GM06990 (cell line): ENCODE results near the gene CTBS.

Experiments
- DNase-seq: peaks from one replicate; pipeline ENCODE4 v3.0.0-alpha.2; 2011; ENCODE audit not compliant: insufficient read length; ENCODE audit errors: extremely low read depth
- H3K27me3 ChIP-seq: replicated peaks from 2 replicates; pipeline ENCODE4 v1.6.0; 2011; ENCODE audit warnings: low read length; ENCODE audit not compliant: control insufficient read depth, insufficient read depth
- H3K36me3 ChIP-seq: 2 replicates; pipeline ENCODE4 v1.5.1; 2011; ENCODE audit warnings: low read length; ENCODE audit not compliant: control insufficient read depth, insufficient read depth
- H3K4me3 ChIP-seq: replicated peaks from 2 replicates; pipeline ENCODE4 v1.5.1; 2011; ENCODE audit warnings: low read depth, mild to moderate bottlenecking, control low read depth, low read length
- TF ChIP-seq, protein P1 (sequence below): IDR thresholded peaks from 2 replicates; pipeline ENCODE4 v1.5.1; 2011; ENCODE audit warnings: low read length, control low read depth, mild to moderate bottlenecking, inconsistent platforms; ENCODE audit not compliant: insufficient read depth, poor library complexity, severe bottlenecking

The CTBS gene

GRCh38 chr1:84615790-84616189, 41.5 kb upstream of the CTBS start:
- TF ChIP-seq, protein P1, sequence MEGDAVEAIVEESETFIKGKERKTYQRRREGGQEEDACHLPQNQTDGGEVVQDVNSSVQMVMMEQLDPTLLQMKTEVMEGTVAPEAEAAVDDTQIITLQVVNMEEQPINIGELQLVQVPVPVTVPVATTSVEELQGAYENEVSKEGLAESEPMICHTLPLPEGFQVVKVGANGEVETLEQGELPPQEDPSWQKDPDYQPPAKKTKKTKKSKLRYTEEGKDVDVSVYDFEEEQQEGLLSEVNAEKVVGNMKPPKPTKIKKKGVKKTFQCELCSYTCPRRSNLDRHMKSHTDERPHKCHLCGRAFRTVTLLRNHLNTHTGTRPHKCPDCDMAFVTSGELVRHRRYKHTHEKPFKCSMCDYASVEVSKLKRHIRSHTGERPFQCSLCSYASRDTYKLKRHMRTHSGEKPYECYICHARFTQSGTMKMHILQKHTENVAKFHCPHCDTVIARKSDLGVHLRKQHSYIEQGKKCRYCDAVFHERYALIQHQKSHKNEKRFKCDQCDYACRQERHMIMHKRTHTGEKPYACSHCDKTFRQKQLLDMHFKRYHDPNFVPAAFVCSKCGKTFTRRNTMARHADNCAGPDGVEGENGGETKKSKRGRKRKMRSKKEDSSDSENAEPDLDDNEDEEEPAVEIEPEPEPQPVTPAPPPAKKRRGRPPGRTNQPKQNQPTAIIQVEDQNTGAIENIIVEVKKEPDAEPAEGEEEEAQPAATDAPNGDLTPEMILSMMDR, result no peak
- H3K27me3 ChIP-seq, result no peaks in the 10 kb centered on the region
- no peak for DNase-seq
- no peak overlapping the region for H3K4me3 ChIP-seq
- H3K36me3 ChIP-seq, result no peaks in the 10 kb centered on the region

DNA sequence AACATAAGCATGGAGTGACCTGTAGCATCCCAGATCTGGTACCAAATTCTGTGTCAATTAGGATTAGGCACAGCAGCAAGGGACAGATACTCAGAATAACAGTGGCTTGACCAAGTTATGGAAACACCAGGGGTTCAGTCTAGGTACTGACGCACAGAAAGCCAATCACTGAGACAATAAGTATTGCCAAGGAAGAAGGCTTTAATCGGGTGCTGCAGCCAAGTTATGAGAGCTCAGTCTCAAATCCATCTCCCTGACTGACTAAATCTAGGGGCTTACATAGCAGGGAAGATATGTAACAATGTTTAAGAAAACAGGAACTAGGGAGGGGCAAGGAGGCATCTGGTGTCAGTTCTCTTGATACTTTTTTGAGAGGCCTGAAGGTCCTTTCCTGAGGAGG, 39.6 kb upstream of the CTBS start:
- TF ChIP-seq, protein P1, result no peak
- Histone ChIP-seq H3K36me3 (no peaks in the 10 kb centered on the region), H3K4me3 (no peak overlapping the region), H3K27me3 (no peaks in the 10 kb centered on the region)
- DNase-seq, result no peak

DNA sequence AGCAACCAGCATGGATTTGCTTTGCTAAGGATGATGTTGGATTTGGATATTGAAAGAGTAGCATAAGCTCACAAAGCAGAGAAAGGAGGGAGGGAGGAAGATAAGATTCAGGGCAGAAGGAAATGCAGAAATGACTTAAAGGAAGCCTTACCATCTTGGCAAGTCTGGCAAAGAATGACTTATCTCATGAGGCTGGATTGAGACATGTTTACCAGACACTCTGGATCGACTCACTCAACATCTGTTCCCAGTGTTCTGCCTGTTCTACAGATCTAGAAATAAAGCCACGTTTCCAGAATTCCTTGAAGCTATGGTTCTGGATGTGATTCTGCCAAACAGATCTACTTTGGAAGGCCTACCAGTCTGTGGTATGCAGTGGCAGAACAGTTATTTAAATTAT, 38.8 kb upstream of the CTBS start:
- no peak for DNase-seq
- no peaks in the 10 kb centered on the region for H3K36me3 ChIP-seq
- TF ChIP-seq, protein P1, result no peak

DNA sequence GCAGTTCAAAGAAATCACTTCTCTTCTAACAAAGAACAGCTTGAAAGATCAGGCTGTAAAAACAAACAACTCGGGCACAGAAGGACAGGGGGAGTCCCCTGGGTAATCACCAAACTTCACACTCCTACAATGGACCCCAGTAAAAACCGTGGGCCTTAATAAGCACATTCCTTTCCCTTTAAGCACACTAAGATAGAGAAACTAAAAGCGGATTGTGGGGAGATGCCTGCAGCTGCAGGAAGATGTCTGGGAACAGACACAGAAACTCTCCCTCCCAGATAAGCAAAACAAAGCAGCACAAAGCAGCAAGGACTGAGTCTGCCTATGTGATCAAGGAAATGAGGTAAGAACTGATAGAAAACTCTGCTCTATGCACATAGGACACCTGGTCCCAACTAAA, 37.6 kb upstream of the CTBS start:
- TF ChIP-seq, protein P1, result no peak
- no peak for DNase-seq
- H3K36me3 ChIP-seq, result no peaks in the 10 kb centered on the region
- no peaks in the 10 kb centered on the region for H3K27me3 ChIP-seq
- H3K4me3 ChIP-seq, result no peak overlapping the region

More for the DNA sequence above, 38.8 kb upstream of the CTBS start:
- no peaks in the 10 kb centered on the region for H3K27me3 ChIP-seq
- no peak overlapping the region for H3K4me3 ChIP-seq

- Histone ChIP-seq H3K27me3 (no peaks in the 10 kb centered on the region), H3K36me3 (no peaks in the 10 kb centered on the region), H3K4me3 (no peak overlapping the region)
- DNase-seq, result no peak
- TF ChIP-seq, protein P1, result no peak
These were observed 36.9 kb upstream of the CTBS start for GRCh38 chr1:84611091-84611490.

GRCh38 chr1:84606977-84607376, 32.7 kb upstream of the CTBS start:
- no peak for DNase-seq
- H3K4me3 ChIP-seq, result no peak overlapping the region
- TF ChIP-seq, protein P1, result no peak
- H3K27me3 ChIP-seq, result no peaks in the 10 kb centered on the region
- H3K36me3 ChIP-seq, result no peaks in the 10 kb centered on the region
